ENCODE data around the gene PRKCD.

- TF ChIP-seq CTCF (IDR thresholded peaks at IDR 0.05) (no peak), EZH2 (IDR thresholded peaks at IDR 0.05; ENCODE audit: borderline replicate concordance, insufficient read depth, low read depth, low read length, poor library complexity, severe bottlenecking) (no peak)
These were observed 20.5 kb downstream of the PRKCD start for GRCh38 chr3:53181528-53181927.
